T-cell (primary cell): ENCODE measurements around the gene RNASEH2A. TPM values are rescaled to one million over a fixed set of nuclear protein-coding genes. Genes with fewer than 3 reads are reported as not detected.

Source experiments
- ATAC-seq, 4 experiments: fragments of 200-7000 bp in 3 of 4; fragments of 150-1000 bp in 1 of 4; cut with Tn5 transposase; replicated peaks in 1 of 4; 1 replicate in 3 of 4; 2 replicates in 1 of 4; pipeline ENCODE4 v1.10.0; 2021; ENCODE audit warnings: moderate library complexity in 3 of 4, mild to moderate bottlenecking in 2 of 4, moderate number of reproducible peaks in 1 of 4
- CTCF ChIA-PET, 2 donors: fragments of 300-600 bp; sonication (Branson Sonifier 250); formaldehyde crosslinking; loops; one replicate each; lab custom pipeline; 2022; ENCODE audit warnings: antibody characterized with exemption in 2 of 2; lab: Charles Lee
- POLR2A ChIA-PET, 2 donors: fragments of 300-600 bp; sonication (Branson Sonifier 250); formaldehyde crosslinking; loops; one replicate each; lab custom pipeline; 2022; ENCODE audit warnings: antibody characterized with exemption in 2 of 2; lab: Charles Lee
- DNase-seq, 35 experiments: peaks; one replicate each; pipeline versions ENCODE4 v3.0.0 to v3.0.0-alpha.2; 2013 to 2023
- H3K27ac ChIP-seq: one replicate; pipeline ENCODE4 v1.5.1; 2013; ENCODE audit warnings: low read length
- H3K27me3 ChIP-seq, 2 experiments: replicated peaks in 1 of 2; 1 replicate in 1 of 2; 2 replicates in 1 of 2; pipeline versions ENCODE4 v1.6.1 to v1.7.0; 2013; ENCODE audit warnings: low read length in 1 of 2, mixed read lengths in 1 of 2; ENCODE audit not compliant: control insufficient read depth in 2 of 2, insufficient read depth in 2 of 2; ENCODE audit errors: extremely low read depth in 1 of 2
- H3K36me3 ChIP-seq, 2 donors: 1 replicate in 1 of 2; 2 replicates in 1 of 2; pipeline versions ENCODE4 v1.6.1 to v1.7.0; 2013; ENCODE audit warnings: low read length in 1 of 2; ENCODE audit not compliant: control insufficient read depth in 2 of 2, insufficient read depth in 1 of 2; ENCODE audit errors: extremely low read depth in 1 of 2
- H3K4me1 ChIP-seq, 2 experiments: 1 replicate in 1 of 2; 2 replicates in 1 of 2; pipeline versions ENCODE4 v1.6.1 to v1.7.0; 2013; ENCODE audit warnings: low read length in 2 of 2, mixed read lengths in 1 of 2; ENCODE audit not compliant: insufficient read depth in 2 of 2, control insufficient read depth in 1 of 2; ENCODE audit errors: extremely low read depth in 1 of 2
- H3K4me3 ChIP-seq, 2 donors: 1 replicate in 1 of 2; 2 replicates in 1 of 2; pipeline versions ENCODE4 v1.5.1 to v1.7.0; 2013; ENCODE audit warnings: mild to moderate bottlenecking in 2 of 2, low read length in 1 of 2, moderate library complexity in 1 of 2; ENCODE audit not compliant: control insufficient read depth in 1 of 2; ENCODE audit errors: extremely low read depth in 1 of 2
- H3K9me3 ChIP-seq: 2 replicates; pipeline ENCODE4 v1.7.0; 2013
- H3K27ac Mint-ChIP-seq, 2 donors: one replicate each; pipeline ENCODE4 v1.8.0; 2020 to 2021; ENCODE audit warnings: mild to moderate bottlenecking in 2 of 2, mixed read lengths in 2 of 2
- H3K27me3 Mint-ChIP-seq, 2 donors: one replicate each; pipeline ENCODE4 v1.8.0; 2021 to 2022; ENCODE audit warnings: mixed read lengths in 2 of 2
- H3K36me3 Mint-ChIP-seq: one replicate; pipeline ENCODE4 v1.8.0; 2021; ENCODE audit warnings: mixed read lengths
- H3K4me1 Mint-ChIP-seq, 3 donors: one replicate each; pipeline ENCODE4 v1.8.0; 2020 to 2022; ENCODE audit warnings: mixed read lengths in 3 of 3, mild to moderate bottlenecking in 1 of 3
- H3K4me3 Mint-ChIP-seq, 3 donors: one replicate each; pipeline ENCODE4 v1.8.0; 2020 to 2022; ENCODE audit warnings: mild to moderate bottlenecking in 3 of 3, mixed read lengths in 3 of 3, moderate library complexity in 3 of 3
- H3K9me3 Mint-ChIP-seq, 3 donors: one replicate each; pipeline ENCODE4 v1.8.0; 2020 to 2022; ENCODE audit warnings: mixed read lengths in 3 of 3
- WGBS: methylation state at CpG from one replicate; pipeline ENCODE4 v1.1.5; 2013; ENCODE audit warnings: missing lambda C conversion rate; ENCODE audit not compliant: insufficient coverage; 5-methylcytosine and 5-hydroxymethylcytosine counted together
- total RNA-seq, 35 experiments: library from RNA in 6 of 35; stranded (reverse) in 6 of 35; fragments of 120-200 nt in 1 of 35; gene quantifications; one replicate each; pipeline versions ENCODE4 v1.2.1 to v1.2.4 and lab custom pipeline; 2013 to 2026

The RNASEH2A gene
- total RNA-seq, 5 donors from 2014 or later (not counting 1 experiment from before 2014, with no cell fraction given), result 4.7 to 18.0 (median 15.0) TPM

DNA sequence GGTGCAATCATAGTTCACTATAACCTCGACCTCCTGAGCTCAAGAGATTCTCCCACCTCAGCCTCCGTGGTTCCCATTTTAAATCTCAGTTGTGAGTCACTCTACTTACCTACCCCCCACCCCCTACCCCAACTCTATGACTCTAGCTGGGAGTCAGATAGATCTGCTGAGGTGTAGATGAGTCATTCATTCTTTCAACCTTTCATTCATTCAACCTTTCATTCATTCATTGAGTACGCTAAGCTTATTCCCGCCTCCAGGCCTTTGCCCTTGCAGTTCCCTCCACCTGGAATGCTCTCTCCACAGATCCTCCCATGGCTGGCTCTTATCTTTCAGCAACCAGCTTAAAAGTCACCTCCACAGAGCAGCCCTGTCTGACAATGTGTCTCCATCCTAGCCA lies 30.8 kb downstream of the RNASEH2A start:
- peaks cover 35 to 92% of the 10 kb centered on the region in 2 experiments for H3K27me3 ChIP-seq
- peak overlapping the region in 1 of 2 donors; percentile 11 for H3K27ac Mint-ChIP-seq

DNA sequence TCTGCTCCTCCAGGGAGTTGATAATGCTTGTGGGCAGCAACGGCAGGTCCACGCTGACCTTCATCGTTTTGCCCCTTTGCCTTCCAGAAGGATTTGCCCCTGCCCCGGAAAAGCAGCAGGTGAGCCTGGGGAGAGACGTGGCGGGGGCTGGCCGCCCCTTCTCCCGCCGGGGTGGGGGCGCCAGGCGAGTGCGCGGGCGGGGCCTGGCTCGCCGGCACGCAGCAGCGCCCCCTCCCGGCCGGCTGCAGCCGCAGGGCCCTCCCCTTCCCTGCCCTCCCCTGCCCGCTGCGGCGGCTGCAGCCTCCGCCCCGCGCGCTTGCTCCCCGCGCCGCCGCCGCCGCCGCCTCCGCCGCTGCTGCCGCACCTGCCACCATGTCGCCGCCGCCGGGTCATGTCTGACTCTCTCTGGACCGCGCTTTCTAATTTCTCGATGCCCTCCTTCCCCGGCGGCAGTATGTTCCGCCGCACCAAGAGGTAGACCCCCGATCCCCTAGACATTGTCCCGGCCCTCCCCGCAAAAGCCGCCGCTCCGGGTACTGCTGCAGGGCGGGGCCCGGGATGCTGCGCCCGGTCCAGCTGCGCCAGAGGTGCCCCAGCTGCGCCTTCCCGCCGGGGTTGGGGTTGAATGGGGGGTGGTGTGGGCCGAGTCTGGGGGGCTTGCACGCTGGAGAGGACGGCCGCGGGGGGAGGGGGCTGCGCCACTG lies 31.9 kb downstream of the RNASEH2A start, which contains the start of gene MAST1:
Gene MAST1 (plus strand): TSS at position 334 of the 704 bp plus-strand sequence. CDS start 58 bp downstream, at position 392.
- WGBS, result under 1% methylated on average over 50 of the region's 69 CpGs
- H3K4me1 ChIP-seq, result peaks cover 4 to 48% of the 10 kb centered on the region in 2 experiments
- ATAC-seq, result peak; percentile 67 to 74 (median 70)
- peaks cover 33 to 91% of the 10 kb centered on the region in 2 experiments for H3K27me3 ChIP-seq
- H3K9me3 ChIP-seq, result no peaks in the 10 kb centered on the region
- DNase-seq, result peak in 22 of 35 experiments; percentile 7 to 79 (median 40)
- H3K36me3 ChIP-seq, result no peaks in the 10 kb centered on the region
- POLR2A ChIA-PET, result no interaction called here
- CTCF ChIA-PET, result no interaction called here
- Mint-ChIP-seq H3K36me3 (no peaks in the 10 kb centered on the region), H3K4me1 (peaks cover 24 to 44% (median 42%) of the 10 kb centered on the region in 3 donors), H3K4me3 (peak within 1 kb of the TSS; percentile 50 to 66 (median 64)), H3K27me3 (peaks cover 65 to 74% of the 10 kb centered on the region in 2 donors), H3K9me3 (no peaks in the 10 kb centered on the region), H3K27ac (peak within 1 kb of the TSS in 1 of 2 donors; percentile 11)
- H3K27ac ChIP-seq, result no peak within 1 kb of the TSS
- H3K4me3 ChIP-seq, result peak within 1 kb of the TSS; percentile 24 to 40

More for the DNA sequence above, 30.8 kb downstream of the RNASEH2A start:
- H3K4me1 ChIP-seq, result peaks cover 7 to 59% of the 10 kb centered on the region in 2 experiments
- DNase-seq (no peak), ATAC-seq (no peak)
- H3K4me3 ChIP-seq, result no peak overlapping the region
- no peaks in the 10 kb centered on the region for H3K9me3 ChIP-seq
- CTCF ChIA-PET, result interaction anchor here in 1 of 2 donors (0.7 kb wide), 3 partner anchors 10 to 260 kb away, joined by 3 read pairs; partner anchors contain the start of gene GCDH
- Mint-ChIP-seq H3K4me1 (peaks cover 30 to 51% (median 47%) of the 10 kb centered on the region in 3 donors), H3K27me3 (peaks cover 69 to 74% of the 10 kb centered on the region in 2 donors), H3K36me3 (no peaks in the 10 kb centered on the region), H3K4me3 (peak overlapping the region in 1 of 3 donors; percentile 66), H3K9me3 (peaks cover 0 to 3% (median 0%) of the 10 kb centered on the region in 3 donors)
- H3K27ac ChIP-seq, result no peak overlapping the region
- no peaks in the 10 kb centered on the region for H3K36me3 ChIP-seq
- POLR2A ChIA-PET, result interaction anchor here in 1 of 2 donors (0.6 kb wide), 1 partner anchor 191 kb away, joined by 5 read pairs; no protein-coding TSS in a partner anchor
- WGBS, result 93% methylated on average over 2 of the region's 4 CpGs

DNA sequence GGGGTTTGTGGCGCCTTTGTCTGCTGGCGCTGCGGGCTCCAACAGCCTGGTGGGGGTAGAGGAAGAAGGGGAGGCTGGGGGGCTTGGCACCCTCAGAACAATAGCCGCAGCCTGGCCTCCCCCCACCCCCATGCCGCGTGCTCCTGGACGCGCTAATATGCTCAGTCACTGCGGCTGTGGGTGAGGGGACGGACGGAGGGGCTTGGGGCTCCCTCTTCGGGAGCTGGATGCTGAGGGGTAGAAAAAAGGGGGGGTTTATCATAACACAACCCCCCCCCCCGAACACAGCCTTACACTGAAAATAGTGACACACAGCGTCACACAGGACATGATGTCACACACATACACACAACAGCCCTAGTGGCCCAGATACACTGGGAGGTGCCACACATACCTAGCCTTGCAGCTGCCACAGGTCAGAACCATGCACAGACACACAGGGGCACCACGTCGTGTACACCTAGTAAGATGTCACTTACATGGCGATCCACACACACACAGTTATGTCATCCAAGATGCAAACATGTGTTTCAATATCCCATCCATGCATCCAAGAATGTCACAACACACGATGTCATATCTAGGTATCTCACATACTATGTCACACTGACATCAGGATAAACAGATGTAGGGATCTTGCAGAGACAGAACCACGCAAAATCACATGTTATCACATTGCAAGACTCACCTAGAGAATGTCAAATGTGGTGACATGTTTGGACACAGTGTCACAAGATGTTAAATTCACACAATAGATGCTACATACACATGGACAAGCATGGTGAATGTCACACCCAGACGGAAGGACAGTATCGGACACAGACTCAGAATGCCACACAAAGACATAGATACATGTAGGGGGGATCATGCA lies 32.7 kb downstream of the RNASEH2A start:
- 29% methylated on average over 5 of the region's 21 CpGs for WGBS
- Histone ChIP-seq H3K9me3 (no peaks in the 10 kb centered on the region), H3K27ac (no peak overlapping the region), H3K36me3 (no peaks in the 10 kb centered on the region), H3K4me1 (peaks cover 2 to 43% of the 10 kb centered on the region in 2 experiments), H3K4me3 (peak overlapping the region; percentile 24 to 40), H3K27me3 (peaks cover 33 to 93% of the 10 kb centered on the region in 2 experiments)
- Mint-ChIP-seq H3K9me3 (no peaks in the 10 kb centered on the region), H3K27me3 (peaks cover 67 to 80% of the 10 kb centered on the region in 2 donors), H3K27ac (peak overlapping the region in 1 of 2 donors; percentile 8), H3K4me1 (peaks cover 24 to 43% (median 40%) of the 10 kb centered on the region in 3 donors), H3K36me3 (no peaks in the 10 kb centered on the region), H3K4me3 (peak overlapping the region; percentile 50 to 66 (median 64))
- DNase-seq (peak in 6 of 35 experiments; percentile 13 to 48 (median 20)), ATAC-seq (peak in 3 of 4 experiments; percentile 35 to 49 (median 40))
- ChIA-PET CTCF (no interaction called here), POLR2A (no interaction called here)

DNA sequence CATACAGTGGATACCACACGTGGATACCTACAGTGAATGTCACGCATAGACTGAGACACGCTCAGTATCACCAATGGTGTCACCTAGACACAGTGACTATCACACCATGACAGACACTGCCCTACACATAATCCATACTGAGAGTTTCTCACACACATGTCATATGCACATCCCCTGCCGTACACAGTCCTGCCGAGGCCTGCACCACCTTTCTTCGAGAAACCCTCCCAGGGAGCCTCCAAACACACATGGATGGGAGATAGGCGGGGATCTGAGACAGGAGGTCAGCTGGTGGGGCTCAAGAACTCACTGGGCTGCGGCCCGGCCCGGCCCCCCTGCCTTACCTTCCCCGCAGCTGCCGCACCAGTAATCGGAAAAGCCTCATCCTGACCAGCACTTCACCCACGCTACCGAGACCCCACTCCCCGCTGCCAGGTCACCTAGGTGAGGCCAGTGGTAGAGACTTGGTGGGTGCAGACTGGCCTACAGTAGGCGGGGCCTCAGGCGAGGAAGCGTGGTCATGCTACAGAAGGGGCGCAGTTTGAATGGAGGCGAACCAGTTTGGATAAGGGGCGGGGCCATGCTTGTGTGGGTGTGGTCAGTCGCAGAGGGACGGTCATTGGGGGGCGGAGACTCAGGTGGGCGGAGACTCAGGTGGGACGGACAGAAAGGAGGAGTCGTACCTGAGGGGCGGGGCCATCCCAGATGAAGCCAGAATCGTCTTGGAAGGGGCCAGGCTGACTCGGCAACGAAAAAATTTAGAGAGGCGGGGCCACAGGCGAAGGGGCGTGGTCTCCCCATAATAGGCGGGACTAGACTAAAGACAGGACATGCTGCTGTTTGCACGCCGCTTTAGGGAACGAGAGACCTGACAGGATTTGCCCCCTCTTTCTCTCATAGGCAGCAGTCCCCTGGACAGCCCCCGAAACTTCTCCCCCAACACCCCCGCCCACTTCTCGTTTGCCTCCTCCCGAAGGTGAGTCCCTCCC lies 34.0 kb downstream of the RNASEH2A start:
- H3K27me3 ChIP-seq, result peaks cover 27 to 87% of the 10 kb centered on the region in 2 experiments
- peak overlapping the region in 1 of 3 donors; percentile 38 for H3K4me3 Mint-ChIP-seq
- ATAC-seq, result peak in 1 of 4 experiments; percentile 19

DNA sequence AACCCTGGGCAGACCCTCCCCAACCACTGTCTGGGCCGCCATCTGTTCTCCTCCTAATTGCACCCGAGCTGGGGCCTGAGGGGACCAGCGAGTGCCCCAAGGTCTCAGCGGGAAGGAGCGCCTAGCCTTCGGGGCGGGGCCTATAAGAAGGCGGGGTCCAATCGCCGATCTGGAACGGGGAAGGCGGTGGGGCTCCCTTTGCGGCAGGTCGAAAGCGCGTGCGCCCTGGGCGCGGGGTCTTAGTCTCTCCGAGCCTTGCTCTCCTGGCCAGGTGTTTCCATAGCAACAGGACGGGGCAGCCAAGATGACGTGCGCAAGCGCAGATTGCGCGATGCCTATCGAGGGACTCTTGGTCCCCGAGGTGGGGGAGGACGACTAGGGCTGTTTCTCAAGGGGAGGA lies 34.7 kb downstream of the RNASEH2A start:
- Histone ChIP-seq H3K36me3 (no peaks in the 10 kb centered on the region), H3K4me1 (peaks cover 2 to 28% of the 10 kb centered on the region in 2 experiments), H3K4me3 (peak overlapping the region in 1 of 2 donors; percentile 15), H3K9me3 (no peaks in the 10 kb centered on the region), H3K27me3 (peaks cover 22 to 87% of the 10 kb centered on the region in 2 experiments), H3K27ac (no peak overlapping the region)
- Mint-ChIP-seq H3K36me3 (no peaks in the 10 kb centered on the region), H3K4me1 (peaks cover 16 to 36% (median 30%) of the 10 kb centered on the region in 3 donors), H3K27ac (no peak overlapping the region), H3K27me3 (peaks cover 67 to 72% of the 10 kb centered on the region in 2 donors), H3K4me3 (peak overlapping the region in 2 of 3 donors; percentile 32 to 38), H3K9me3 (no peaks in the 10 kb centered on the region)
- POLR2A ChIA-PET, result no interaction called here
- CTCF ChIA-PET, result no interaction called here
- no peak for ATAC-seq
- DNase-seq, result no peak
- WGBS, result 13% methylated on average over 28 of the region's 29 CpGs

More for the DNA sequence above, 34.0 kb downstream of the RNASEH2A start:
- Histone ChIP-seq H3K27ac (no peak overlapping the region), H3K9me3 (no peaks in the 10 kb centered on the region), H3K36me3 (no peaks in the 10 kb centered on the region), H3K4me3 (no peak overlapping the region), H3K4me1 (peaks cover 2 to 30% of the 10 kb centered on the region in 2 experiments)
- POLR2A ChIA-PET, result no interaction called here
- Mint-ChIP-seq H3K36me3 (no peaks in the 10 kb centered on the region), H3K9me3 (no peaks in the 10 kb centered on the region), H3K4me1 (peaks cover 16 to 36% (median 34%) of the 10 kb centered on the region in 3 donors), H3K27ac (no peak overlapping the region), H3K27me3 (peaks cover 69 to 78% of the 10 kb centered on the region in 2 donors)
- CTCF ChIA-PET, result no interaction called here
- peak in 11 of 35 experiments; percentile 10 to 39 (median 24) for DNase-seq
- 26% methylated on average over 29 of the region's 43 CpGs for WGBS
